ENCODE measurements around the gene RABAC1.

DNA sequence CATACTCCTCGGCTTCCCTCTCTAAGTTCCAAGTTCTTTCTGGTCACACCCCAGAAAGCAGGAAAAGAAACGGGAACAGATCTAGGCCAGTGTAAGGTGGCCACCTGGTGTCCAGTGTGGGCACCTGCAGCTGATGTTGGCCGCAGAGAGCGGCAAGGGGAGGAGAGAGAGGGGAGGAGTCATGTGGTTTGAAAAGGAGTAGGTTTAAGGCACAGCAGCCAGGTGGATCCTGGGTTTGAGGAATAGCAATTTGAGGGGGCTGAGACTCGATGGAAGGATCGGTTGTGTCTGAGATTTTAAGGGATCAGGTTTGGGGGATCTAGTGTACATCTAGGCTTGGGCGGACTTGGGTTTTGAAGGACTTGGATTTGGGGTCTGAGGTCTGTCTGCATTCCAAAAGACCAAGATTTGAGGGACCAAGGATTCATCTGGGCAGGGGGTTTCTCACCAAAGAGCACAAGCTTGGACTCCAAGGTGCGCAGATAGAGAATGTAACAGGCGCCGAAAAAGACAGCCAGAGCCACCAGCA, 1.2 kb downstream of the RABAC1 start:
- peak; percentile 69 to 98 (median 81) for TF ChIP-seq CTCF (IDR thresholded peaks at IDR 0.05)
- TF ChIP-seq POLR2A (IDR thresholded peaks at IDR 0.05) = no peak
- no peak for TF ChIP-seq EP300 (IDR thresholded peaks at IDR 0.05; ENCODE audit: low read depth)
- peak; percentile 24 to 62 (median 57) for TF ChIP-seq POLR2AphosphoS5 (IDR thresholded peaks at IDR 0.05)

All from transverse colon (tissue), 4 donors.